Nephron (organoid): ENCODE results near the gene CTNNA3.

Experiments used
- H3K27ac Mint-ChIP-seq, 3 experiments: 2 replicates each; pipeline ENCODE4 v1.8.0; 2020; ENCODE audit warnings: mixed read lengths in 3 of 3, mild to moderate bottlenecking in 2 of 3, moderate library complexity in 1 of 3
- H3K27me3 Mint-ChIP-seq: 2 replicates; pipeline ENCODE4 v1.8.0; 2021; ENCODE audit warnings: low read depth, mild to moderate bottlenecking, moderate library complexity, mixed read lengths
- H3K36me3 Mint-ChIP-seq: 2 replicates; pipeline ENCODE4 v1.8.0; 2020; ENCODE audit warnings: low read depth, mixed read lengths
- H3K4me1 Mint-ChIP-seq: 2 replicates; pipeline ENCODE4 v1.8.0; 2020; ENCODE audit warnings: mixed read lengths
- H3K4me3 Mint-ChIP-seq, 3 experiments: 2 replicates each; pipeline ENCODE4 v1.8.0; 2020; ENCODE audit warnings: mild to moderate bottlenecking in 3 of 3, mixed read lengths in 3 of 3, moderate library complexity in 2 of 3
- H3K9me3 Mint-ChIP-seq: 2 replicates; pipeline ENCODE4 v1.8.0; 2020; ENCODE audit warnings: mixed read lengths
- CTCF ChIP-seq, 3 experiments: fragments of 200-600 bp; sonication (generic); IDR thresholded peaks; one replicate each; pipeline ENCODE4 v1.5.0; 2021; ENCODE audit warnings: antibody characterized with exemption in 3 of 3; ENCODE audit not compliant: unreplicated experiment in 3 of 3

Gene CTNNA3

GRCh38 chr10:66752714-66753113, 943.3 kb downstream of the CTNNA3 start:
- no peak for TF ChIP-seq CTCF (IDR thresholded peaks at IDR 0.05; ENCODE audit: unreplicated experiment in 3 of 3)
- H3K9me3 Mint-ChIP-seq = no peaks in the 10 kb centered on the region
- no peaks in the 10 kb centered on the region for H3K4me1 Mint-ChIP-seq
- no peak overlapping the region for H3K4me3 Mint-ChIP-seq
- no peaks in the 10 kb centered on the region for H3K27me3 Mint-ChIP-seq
- no peak overlapping the region for H3K27ac Mint-ChIP-seq
- no peaks in the 10 kb centered on the region for H3K36me3 Mint-ChIP-seq

- Mint-ChIP-seq H3K4me3 (no peak overlapping the region), H3K9me3 (no peaks in the 10 kb centered on the region), H3K36me3 (no peaks in the 10 kb centered on the region), H3K27ac (no peak overlapping the region), H3K27me3 (no peaks in the 10 kb centered on the region), H3K4me1 (no peaks in the 10 kb centered on the region)
- TF ChIP-seq CTCF (IDR thresholded peaks at IDR 0.05; ENCODE audit: unreplicated experiment in 3 of 3) = peak in 2 of 3 experiments; percentile 10 to 24
Observed at GRCh38 chr10:66748217-66748616, 947.8 kb downstream of the CTNNA3 start.

GRCh38 chr10:66747451-66747850, 948.5 kb downstream of the CTNNA3 start:
- Mint-ChIP-seq H3K4me3 (no peak overlapping the region), H3K9me3 (peaks cover 3% of the 10 kb centered on the region), H3K4me1 (no peaks in the 10 kb centered on the region), H3K36me3 (no peaks in the 10 kb centered on the region), H3K27me3 (no peaks in the 10 kb centered on the region), H3K27ac (no peak overlapping the region)
- no peak for TF ChIP-seq CTCF (IDR thresholded peaks at IDR 0.05; ENCODE audit: unreplicated experiment in 3 of 3)

GRCh38 chr10:66746711-66747110, 949.3 kb downstream of the CTNNA3 start:
- Mint-ChIP-seq H3K4me3 (no peak overlapping the region), H3K36me3 (no peaks in the 10 kb centered on the region), H3K9me3 (peaks cover 3% of the 10 kb centered on the region), H3K27ac (no peak overlapping the region), H3K4me1 (no peaks in the 10 kb centered on the region), H3K27me3 (no peaks in the 10 kb centered on the region)
- no peak for TF ChIP-seq CTCF (IDR thresholded peaks at IDR 0.05; ENCODE audit: unreplicated experiment in 3 of 3)

GRCh38 chr10:66746246-66746645, 949.7 kb downstream of the CTNNA3 start:
- Mint-ChIP-seq H3K27me3 (no peaks in the 10 kb centered on the region), H3K9me3 (peaks cover 3% of the 10 kb centered on the region), H3K4me1 (no peaks in the 10 kb centered on the region), H3K27ac (no peak overlapping the region), H3K4me3 (no peak overlapping the region), H3K36me3 (no peaks in the 10 kb centered on the region)
- TF ChIP-seq CTCF (IDR thresholded peaks at IDR 0.05; ENCODE audit: unreplicated experiment in 3 of 3) = no peak

- Mint-ChIP-seq H3K27ac (no peak overlapping the region), H3K27me3 (no peaks in the 10 kb centered on the region), H3K4me1 (no peaks in the 10 kb centered on the region), H3K9me3 (peaks cover 3% of the 10 kb centered on the region), H3K4me3 (no peak overlapping the region), H3K36me3 (no peaks in the 10 kb centered on the region)
- no peak for TF ChIP-seq CTCF (IDR thresholded peaks at IDR 0.05; ENCODE audit: unreplicated experiment in 3 of 3)
Observed at GRCh38 chr10:66744915-66745314, 951.1 kb downstream of the CTNNA3 start.
